Measurements from ENCODE around the gene TADA3.

DNA sequence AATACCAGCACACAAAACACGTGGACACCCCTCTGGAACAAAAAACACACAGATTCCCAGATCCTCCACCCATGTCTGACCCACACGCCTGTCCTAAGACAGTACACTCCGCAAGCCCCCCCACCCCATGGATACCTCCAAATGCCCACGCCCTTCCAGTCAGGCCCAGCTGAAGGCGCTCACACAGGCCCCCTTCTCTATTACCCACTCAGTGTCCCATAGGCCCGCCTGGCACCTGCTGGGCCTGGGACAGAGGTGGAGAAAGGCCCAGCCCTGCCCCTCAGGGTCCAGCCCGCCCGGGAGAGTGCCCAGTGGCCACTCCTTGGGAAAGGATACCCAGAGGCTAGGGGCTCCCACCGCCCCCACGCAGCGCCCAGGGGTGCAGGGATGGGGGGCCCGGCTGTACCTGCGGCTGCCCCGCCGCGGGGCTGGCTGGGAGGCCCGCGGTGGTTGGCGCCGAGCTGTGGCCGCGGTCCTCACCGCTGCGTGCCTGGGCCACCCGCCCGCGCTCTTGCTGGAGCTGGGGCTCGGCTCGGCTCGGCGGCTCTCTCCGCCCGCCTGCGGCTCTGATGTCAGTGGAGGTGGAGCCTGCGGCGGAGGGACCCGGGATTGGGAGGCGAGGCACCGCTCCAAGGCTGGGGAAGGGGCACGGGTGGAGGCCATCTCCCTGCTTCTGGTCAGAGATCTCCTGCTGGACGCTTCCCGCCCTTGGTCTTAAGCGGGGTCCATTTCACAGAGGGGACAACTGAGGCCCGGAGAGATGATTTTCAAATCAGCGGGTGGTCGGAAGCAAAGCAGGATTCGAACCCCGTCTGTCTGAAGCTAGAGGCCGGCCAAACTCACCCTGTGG lies 22.6 kb downstream of the TADA3 start, which contains the start of gene CAMK1:
- TF ChIP-seq, protein P1, sequence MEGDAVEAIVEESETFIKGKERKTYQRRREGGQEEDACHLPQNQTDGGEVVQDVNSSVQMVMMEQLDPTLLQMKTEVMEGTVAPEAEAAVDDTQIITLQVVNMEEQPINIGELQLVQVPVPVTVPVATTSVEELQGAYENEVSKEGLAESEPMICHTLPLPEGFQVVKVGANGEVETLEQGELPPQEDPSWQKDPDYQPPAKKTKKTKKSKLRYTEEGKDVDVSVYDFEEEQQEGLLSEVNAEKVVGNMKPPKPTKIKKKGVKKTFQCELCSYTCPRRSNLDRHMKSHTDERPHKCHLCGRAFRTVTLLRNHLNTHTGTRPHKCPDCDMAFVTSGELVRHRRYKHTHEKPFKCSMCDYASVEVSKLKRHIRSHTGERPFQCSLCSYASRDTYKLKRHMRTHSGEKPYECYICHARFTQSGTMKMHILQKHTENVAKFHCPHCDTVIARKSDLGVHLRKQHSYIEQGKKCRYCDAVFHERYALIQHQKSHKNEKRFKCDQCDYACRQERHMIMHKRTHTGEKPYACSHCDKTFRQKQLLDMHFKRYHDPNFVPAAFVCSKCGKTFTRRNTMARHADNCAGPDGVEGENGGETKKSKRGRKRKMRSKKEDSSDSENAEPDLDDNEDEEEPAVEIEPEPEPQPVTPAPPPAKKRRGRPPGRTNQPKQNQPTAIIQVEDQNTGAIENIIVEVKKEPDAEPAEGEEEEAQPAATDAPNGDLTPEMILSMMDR (IDR thresholded peaks at IDR 0.05; ENCODE audit: low read depth, low read length, poor library complexity, severe bottlenecking): no peak
- no peak; the same call in 1 of the 2 replicates for TF ChIP-seq EZH2phosphoT487 (IDR thresholded peaks at IDR 0.05; ENCODE audit: borderline replicate concordance, low read length)

All from DOHH2 (cell line).